ENCODE data around the gene HIPK1.

HIPK1 gene

GRCh38 chr1:113928941-113929749 lies at the start of gene HIPK1:
TSS of gene HIPK1 (plus strand) at chr1:113929324.
- peak; percentile 96 for DNase-seq

GRCh38 chr1:113879739-113880038 lies 49.4 kb upstream of the HIPK1 start:
- DNase-seq, result no peak

DNA sequence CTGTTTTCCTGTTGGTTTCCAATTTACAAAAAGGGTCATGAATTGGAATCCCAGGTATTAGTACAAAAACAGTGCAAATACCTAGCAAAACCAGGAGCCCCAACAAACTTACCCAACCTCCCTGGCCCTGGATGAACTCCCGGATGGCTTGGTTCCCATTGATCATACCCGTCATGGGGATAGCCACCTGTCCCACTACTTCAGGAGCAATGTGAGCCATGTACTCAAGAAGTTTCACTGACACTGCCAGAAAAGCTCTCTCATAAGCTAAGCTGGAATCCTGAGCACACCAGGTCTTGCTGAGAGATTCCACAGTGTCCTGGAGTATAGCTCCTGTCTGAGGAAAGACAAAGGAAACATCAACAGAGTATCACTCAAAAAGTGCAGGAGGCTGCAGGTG lies 47.5 kb upstream of the HIPK1 start:
- no peak for DNase-seq

DNA sequence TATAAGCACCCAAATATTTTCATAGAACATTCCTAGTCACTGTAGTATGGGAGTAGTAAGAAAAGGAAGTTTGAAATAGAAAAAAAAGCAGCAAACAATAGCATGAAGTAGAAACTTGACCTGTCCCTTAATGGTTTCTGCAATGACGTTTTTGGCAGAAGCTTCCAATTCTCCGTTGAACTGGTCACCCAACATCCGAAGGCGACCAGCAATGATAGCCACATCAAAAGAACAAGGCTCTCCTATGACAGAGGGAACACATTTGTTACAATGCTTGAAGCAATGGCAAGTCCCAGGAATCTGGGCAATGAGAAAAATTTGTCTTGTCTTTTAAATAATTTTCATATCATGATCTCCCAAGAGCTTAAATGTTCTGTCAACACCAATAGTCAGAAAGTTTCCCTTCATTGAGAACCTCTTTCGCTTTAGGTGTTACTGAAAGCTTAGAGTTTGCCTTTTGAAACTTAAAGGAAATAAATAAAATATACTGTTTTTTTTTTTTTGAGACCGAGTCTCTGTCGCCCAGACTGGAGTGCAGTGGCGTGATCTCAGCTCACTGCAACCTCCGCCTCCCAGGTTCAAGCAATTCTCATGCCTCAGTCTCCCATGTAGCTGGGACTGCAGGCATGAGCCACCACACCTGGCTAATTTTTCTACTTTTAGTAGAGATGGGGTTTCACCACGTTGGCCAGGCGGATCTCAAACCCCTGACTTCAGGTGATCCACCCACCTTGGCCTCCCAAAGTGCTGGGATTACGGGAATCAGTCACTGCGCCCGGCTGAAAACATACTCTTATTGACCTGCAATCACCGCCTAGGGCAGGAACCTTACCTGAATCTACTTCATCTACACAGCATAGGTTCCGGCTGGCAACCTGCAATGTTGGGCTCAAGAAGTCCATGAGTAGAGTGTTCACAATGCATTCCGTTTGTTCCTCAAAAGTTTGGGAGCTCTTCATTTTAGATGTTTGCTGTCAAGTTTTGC lies 42.4 kb upstream of the HIPK1 start:
- no peak for DNase-seq

DNA sequence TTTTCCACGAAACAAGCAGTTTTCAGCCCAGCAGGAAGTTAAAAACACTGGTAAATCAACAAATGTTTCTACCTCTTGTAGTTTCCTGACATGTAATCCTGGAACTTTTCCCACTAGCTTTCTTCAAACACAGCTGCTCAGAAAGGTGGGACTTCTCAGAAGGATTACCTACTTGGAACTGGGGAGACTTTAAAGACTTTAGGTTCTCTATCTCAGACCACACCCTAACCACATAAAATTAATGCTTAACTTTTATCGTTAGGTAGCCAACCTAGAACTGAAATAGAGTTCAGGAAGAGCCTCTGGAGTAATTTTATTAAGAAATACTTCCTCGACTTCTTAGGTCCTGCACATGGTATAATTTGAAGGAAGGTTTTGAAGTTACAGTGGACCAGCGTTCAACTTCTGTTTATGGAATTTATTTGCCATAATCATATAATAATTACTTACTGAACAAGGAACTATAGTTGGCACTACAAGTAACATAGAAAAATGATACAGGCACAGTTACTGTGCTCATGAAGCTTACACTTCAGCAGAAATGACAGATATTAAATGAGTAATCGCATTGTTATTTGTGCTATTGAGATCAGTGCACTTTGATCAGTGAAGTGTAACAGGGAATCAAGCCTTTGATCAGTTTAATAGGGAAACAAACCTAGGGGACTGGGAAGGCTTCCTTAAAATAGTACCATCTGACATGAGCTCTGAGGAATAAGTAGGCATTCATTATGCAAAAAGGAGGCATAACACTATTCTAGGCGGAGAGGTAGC lies 41.5 kb upstream of the HIPK1 start, which contains the start of gene BCL2L15:
BCL2L15 (minus strand) TSS at position 180 of the 774 bp plus-strand sequence. CDS start 206 bp downstream, outside the sequence.
- DNase-seq, result peak; percentile 40

GRCh38 chr1:113890816-113891215 lies 38.3 kb upstream of the HIPK1 start:
- DNase-seq, result no peak

GRCh38 chr1:113891631-113892220 lies 37.4 kb upstream of the HIPK1 start:
- DNase-seq, result no peak

DNA sequence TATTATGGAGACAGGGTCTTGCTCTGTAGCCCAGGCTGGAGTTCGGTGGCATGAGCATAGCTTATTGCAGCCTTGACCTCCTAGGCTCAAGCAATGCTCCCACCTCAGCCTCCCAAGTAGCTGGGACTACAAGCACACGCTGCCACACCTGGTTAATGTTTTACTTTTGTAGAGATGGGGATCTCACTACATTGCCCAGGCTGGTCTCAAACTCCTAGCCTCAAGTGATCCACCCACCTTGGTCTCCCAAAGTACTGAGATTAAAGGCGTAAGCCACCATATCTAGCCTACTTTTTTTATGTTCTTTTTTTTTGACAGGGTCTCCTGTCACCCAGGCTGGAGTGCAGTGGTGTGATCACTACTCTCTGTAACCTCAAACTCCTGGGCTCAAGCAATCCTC lies 35.9 kb upstream of the HIPK1 start:
- no peak for DNase-seq

GRCh38 chr1:113895098-113895497 lies 34.0 kb upstream of the HIPK1 start:
- DNase-seq, result no peak

DNA sequence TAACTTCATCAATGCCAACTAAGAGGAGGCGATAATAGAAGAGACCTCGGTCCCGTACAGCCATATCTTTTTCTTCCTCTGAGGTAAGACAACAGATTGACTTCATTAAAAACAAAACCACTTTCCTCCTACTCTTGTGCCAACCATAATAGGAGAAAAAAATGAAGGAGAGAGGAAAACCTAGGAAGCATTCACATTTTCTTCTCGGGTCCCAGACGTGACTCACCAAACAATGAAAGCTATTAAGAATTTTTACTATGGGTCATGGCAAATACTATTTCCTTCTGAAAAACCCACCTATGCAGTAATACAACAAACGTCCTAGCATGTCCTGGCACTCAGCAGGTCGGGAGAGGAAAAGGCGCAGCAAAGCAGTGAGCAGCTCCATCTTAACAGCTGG lies 33.2 kb upstream of the HIPK1 start:
- no peak for DNase-seq

GRCh38 chr1:113898241-113898814 lies 30.8 kb upstream of the HIPK1 start:
- no peak for DNase-seq

DNA sequence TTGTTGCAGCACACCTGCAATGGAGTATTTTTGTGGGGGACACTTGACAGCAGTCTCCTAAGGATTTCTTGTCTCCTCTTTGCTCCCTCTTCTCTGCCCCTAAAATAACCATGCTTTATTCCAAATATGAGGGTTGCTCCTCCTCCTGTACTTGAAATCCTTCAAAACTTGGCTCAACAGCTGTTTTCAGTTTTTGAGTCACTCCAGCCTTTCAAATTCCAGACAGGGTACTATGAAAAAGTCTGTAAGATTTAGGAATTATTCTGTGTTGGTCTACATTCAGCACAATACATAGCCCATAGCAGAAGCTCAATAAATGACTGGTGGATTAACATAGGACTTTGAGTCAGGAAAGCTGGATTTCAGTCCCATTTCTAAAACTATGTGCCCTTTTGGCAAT lies 30.0 kb upstream of the HIPK1 start:
- DNase-seq, result no peak

GRCh38 chr1:113901191-113901590 lies 27.9 kb upstream of the HIPK1 start:
- DNase-seq, result no peak

DNA sequence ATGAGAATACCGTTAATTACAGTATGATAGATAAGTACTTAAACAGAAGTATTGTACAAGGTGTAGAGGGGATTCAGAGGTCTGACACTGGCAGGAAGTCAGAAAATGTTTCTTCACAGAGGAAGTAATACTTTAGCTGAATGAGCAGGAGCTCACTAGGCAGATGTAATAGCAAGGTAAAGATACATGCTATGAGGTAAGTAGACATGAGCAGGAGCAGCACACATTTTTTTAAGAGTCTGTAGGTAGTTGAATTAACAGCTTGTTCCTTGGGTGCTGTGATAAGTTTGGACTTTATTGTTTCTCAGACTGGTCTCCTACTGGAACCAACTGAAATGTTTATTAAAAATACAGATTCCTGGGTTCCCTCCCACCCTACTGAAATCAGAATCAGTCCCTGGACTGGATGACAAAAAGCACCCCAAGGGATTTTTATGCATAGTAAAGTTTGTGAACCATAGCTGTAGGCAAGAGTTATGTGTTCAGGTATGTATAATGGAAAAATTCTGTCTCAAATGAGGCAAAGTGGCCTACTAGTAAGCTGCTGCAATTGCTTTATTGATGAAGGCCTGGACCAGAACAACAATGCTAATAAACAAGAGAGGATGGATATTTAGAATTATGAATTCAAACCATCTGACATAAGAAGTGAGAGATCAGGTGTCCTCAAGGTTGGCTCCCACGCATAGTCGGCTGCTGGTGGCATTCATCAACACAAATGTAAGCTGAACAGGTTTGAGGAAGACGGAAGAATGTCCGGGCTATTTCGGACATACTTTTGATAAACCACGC lies 25.4 kb upstream of the HIPK1 start:
- peak; percentile 63 for DNase-seq

- peak; percentile 88 for DNase-seq
Observed at GRCh38 chr1:113904293-113904673, 24.8 kb upstream of the HIPK1 start.

DNA sequence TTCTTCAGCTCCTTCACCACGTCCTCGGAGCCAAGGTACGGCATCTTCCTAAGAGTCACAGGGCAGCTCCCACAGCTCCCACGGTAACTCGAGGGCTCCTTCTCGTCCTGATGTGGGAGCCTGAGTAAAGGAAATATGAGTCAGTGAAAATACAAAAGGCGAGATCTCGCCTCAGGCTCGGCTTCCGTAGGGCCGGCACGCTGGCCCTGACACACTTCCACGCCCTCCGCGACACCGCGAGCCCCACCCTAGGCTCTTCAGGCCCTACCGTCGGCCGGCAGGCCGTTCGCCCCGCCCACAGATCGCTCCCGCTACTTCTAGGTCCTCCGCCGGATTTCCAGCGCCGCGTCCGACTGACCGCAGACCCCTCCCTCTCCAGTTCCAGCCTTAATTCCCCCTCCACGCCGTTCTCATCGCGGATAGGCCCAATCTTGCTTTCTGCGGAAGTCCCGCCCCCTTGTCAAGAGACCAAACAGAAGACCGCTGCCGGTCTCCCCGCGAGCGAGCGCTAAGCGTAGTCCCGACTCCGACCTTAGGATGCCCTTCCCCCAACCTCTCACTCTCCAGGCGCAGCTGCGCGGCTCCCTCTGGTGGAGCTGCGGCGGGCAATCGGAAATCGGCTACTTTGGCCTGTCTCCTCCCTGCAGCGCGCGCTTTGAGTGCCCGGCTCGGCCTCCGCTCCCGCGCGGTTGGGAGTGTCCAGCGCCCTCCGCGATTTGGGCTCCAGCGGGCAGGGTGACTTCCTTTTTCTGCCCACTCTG lies 24.3 kb upstream of the HIPK1 start, which contains the start of the genes AP4B1 and DCLRE1B:
AP4B1 (minus strand) TSS at position 126 of the 761 bp plus-strand sequence; CDS start at position 44, 82 bp downstream.
DCLRE1B (plus strand) TSS at position 653 of the 761 bp plus-strand sequence. CDS start 261 bp downstream, outside the sequence.
- DNase-seq, result peak; percentile 100

DNA sequence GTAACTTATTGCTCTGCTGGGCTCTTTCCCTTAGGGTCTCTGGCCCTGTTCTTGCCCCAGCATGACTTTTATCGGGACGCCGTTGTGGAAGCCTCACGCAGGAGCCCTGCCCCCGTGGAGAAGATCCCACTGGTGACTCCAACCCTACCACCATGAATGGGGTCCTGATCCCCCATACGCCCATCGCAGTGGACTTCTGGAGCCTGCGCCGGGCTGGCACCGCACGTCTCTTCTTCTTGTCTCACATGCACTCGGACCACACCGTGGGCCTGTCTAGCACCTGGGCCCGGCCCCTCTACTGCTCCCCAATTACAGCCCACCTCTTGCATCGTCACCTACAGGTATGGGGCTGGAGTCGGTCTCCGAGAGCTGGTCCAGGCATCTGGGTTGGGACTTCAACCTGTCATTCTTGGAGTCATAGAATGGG lies 23.7 kb upstream of the HIPK1 start:
- DNase-seq, result peak; percentile 64

DNA sequence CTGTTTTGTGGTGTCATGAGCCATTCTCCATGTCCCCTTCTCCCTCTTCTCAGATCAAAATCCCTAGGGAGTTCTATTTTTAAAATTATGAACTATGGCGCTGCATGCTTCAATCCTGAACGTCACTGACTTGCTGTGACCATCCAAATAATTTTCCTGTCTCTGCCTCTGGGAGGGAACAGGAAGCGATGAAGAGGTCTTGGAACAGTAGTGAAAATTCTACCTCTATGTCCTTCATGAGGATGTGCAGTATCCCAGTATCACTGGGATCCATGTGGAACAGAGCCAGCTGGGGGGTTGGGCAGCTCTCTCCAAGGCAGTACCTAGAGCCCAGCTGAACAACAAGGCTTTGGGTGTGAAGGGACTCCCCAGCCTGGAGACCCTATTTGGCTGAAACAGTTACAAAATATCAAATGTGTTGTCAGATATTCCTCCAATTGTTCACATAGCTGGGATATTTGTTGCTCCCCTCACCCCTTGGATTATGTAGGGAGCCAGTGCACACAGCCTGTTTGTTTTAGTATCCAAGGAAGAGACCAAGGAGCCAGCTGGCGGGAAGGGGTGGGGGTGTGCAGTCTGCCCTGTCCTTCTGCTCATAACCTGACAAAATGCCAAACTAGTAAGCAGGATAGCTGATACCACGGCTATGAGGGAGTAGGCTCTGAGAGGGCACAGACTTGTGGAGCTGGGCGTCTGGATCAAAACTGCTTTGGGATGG lies 16.4 kb upstream of the HIPK1 start:
- DNase-seq, result no peak

- DNase-seq, result no peak
Observed at GRCh38 chr1:113913312-113913668, 15.8 kb upstream of the HIPK1 start.
